B cell (primary cell): ENCODE measurements around the gene DDX17. TPM values are rescaled to one million over a fixed set of nuclear protein-coding genes. Genes with fewer than 3 reads are reported as not detected.

Experiments
- ATAC-seq: fragments of 200-7000 bp; cut with Tn5 transposase; one replicate; pipeline ENCODE4 v1.10.0; 2021; ENCODE audit warnings: low read depth, mild to moderate bottlenecking, moderate number of reproducible peaks, moderate library complexity
- CTCF ChIA-PET: fragments of 350-600 bp; sonication (Branson Sonifier 250); formaldehyde crosslinking; loops from one replicate; lab custom pipeline; 2021; ENCODE audit warnings: antibody characterized with exemption, inconsistent platforms; lab: Charles Lee
- POLR2A ChIA-PET: fragments of 350-600 bp; sonication (Branson Sonifier 250); formaldehyde crosslinking; loops from one replicate; lab custom pipeline; 2021; ENCODE audit warnings: antibody characterized with exemption; lab: Charles Lee
- DNase-seq: peaks from one replicate; pipeline ENCODE4 v3.0.0; 2013
- H2AFZ ChIP-seq: 2 replicates; pipeline ENCODE4 v1.6.1; 2012; ENCODE audit warnings: mild to moderate bottlenecking, low read depth, low read length; ENCODE audit not compliant: insufficient read depth, poor library complexity, severe bottlenecking
- H3K27ac ChIP-seq, 2 donors: 1 replicate in 1 of 2; 2 replicates in 1 of 2; pipeline ENCODE4 v1.5.1; 2012 to 2013; ENCODE audit warnings: low read length in 2 of 2, mild to moderate bottlenecking in 2 of 2, moderate library complexity in 1 of 2
- H3K27me3 ChIP-seq, 4 experiments: fragments of 200-600 bp in 1 of 4; sonication (generic) in 1 of 4; replicated peaks in 1 of 4; 1 replicate in 2 of 4; 2 replicates in 2 of 4; pipeline versions ENCODE4 v1.6.1 to v1.7.0; 2013 to 2016; ENCODE audit warnings: low read length in 3 of 4, mild to moderate bottlenecking in 2 of 4, mixed read lengths in 1 of 4, moderate library complexity in 1 of 4; ENCODE audit not compliant: insufficient read depth in 4 of 4, control insufficient read depth in 3 of 4; ENCODE audit errors: control extremely low read depth in 1 of 4
- H3K36me3 ChIP-seq, 2 experiments: replicated peaks in 1 of 2; 1 replicate in 1 of 2; 2 replicates in 1 of 2; pipeline versions ENCODE4 v1.6.1 to v1.7.1; 2013; ENCODE audit warnings: low read length in 1 of 2; ENCODE audit not compliant: insufficient read depth in 2 of 2, control insufficient read depth in 1 of 2; ENCODE audit errors: control extremely low read depth in 1 of 2, extremely low read depth in 1 of 2
- H3K4me1 ChIP-seq, 2 donors: fragments of 200-600 bp in 1 of 2; sonication (generic) in 1 of 2; 1 replicate in 1 of 2; 2 replicates in 1 of 2; pipeline versions ENCODE4 v1.5.1 to v1.6.1; 2013 to 2017; ENCODE audit warnings: low read length in 2 of 2; ENCODE audit not compliant: control insufficient read depth in 2 of 2, insufficient read depth in 2 of 2
- H3K4me2 ChIP-seq: replicated peaks from 2 replicates; pipeline ENCODE3; 2012; ENCODE audit warnings: mild to moderate bottlenecking, low read depth, low read length; ENCODE audit not compliant: poor library complexity, severe bottlenecking
- H3K4me3 ChIP-seq, 5 experiments: fragments of 200-600 bp in 1 of 5; sonication (generic) in 1 of 5; 1 replicate in 3 of 5; 2 replicates in 2 of 5; pipeline versions ENCODE4 v1.5.1 to v1.7.0; 2011 to 2016; ENCODE audit warnings: low read length in 4 of 5, mild to moderate bottlenecking in 4 of 5, low read depth in 2 of 5, control low read depth in 1 of 5, moderate library complexity in 1 of 5; ENCODE audit not compliant: insufficient read depth in 1 of 5; ENCODE audit errors: control extremely low read depth in 1 of 5, extremely low read depth in 1 of 5
- H3K79me2 ChIP-seq: fragments of 200-600 bp; sonication (generic); one replicate; pipeline ENCODE4 v1.6.0; 2016; ENCODE audit warnings: low read length; ENCODE audit not compliant: control insufficient read depth, insufficient read depth
- H3K9ac ChIP-seq: fragments of 200-600 bp; sonication (generic); 2 replicates; pipeline ENCODE4 v1.6.1; 2017; ENCODE audit warnings: mild to moderate bottlenecking, low read length, moderate library complexity
- H3K9me3 ChIP-seq, 3 donors: one replicate each; pipeline versions ENCODE4 v1.6.1 to v1.7.1; 2013; ENCODE audit warnings: low read length in 2 of 3; ENCODE audit not compliant: control insufficient read depth in 2 of 3, insufficient read depth in 1 of 3; ENCODE audit errors: control extremely low read depth in 1 of 3
- H4K20me1 ChIP-seq: 2 replicates; pipeline ENCODE4 v1.6.0; 2012; ENCODE audit warnings: mild to moderate bottlenecking, low read length; ENCODE audit not compliant: insufficient read depth, control insufficient read depth, poor library complexity, severe bottlenecking
- H3K27ac Mint-ChIP-seq: one replicate; pipeline ENCODE4 v1.8.0; 2021; ENCODE audit warnings: mixed read lengths
- H3K27me3 Mint-ChIP-seq: one replicate; pipeline ENCODE4 v1.8.0; 2021; ENCODE audit warnings: mixed read lengths
- H3K4me1 Mint-ChIP-seq: one replicate; pipeline ENCODE4 v1.8.0; 2021; ENCODE audit warnings: mixed read lengths
- H3K4me3 Mint-ChIP-seq: one replicate; pipeline ENCODE4 v1.8.0; 2021; ENCODE audit warnings: mixed read lengths
- H3K9me3 Mint-ChIP-seq: one replicate; pipeline ENCODE4 v1.8.0; 2022; ENCODE audit warnings: mixed read lengths; ENCODE audit not compliant: insufficient read depth
- EZH2 ChIP-seq: IDR thresholded peaks from 2 replicates; pipeline ENCODE4 v1.6.1; 2012; ENCODE audit warnings: borderline replicate concordance, low read depth, mild to moderate bottlenecking, moderate library complexity, low read length; ENCODE audit not compliant: insufficient read depth, poor library complexity, severe bottlenecking
- WGBS: methylation state at CpG from one replicate; pipeline ENCODE4 v1.1.5; 2013; ENCODE audit warnings: missing lambda C conversion rate; ENCODE audit not compliant: insufficient coverage; 5-methylcytosine and 5-hydroxymethylcytosine counted together
- intact Hi-C: fragments of 100-400 bp; cut with micrococcal nuclease; formaldehyde crosslinking; loops from one replicate; pipeline ENCODE4 v1.10.0; 2022
- polyA plus RNA-seq: library from polyadenylated mRNA; depleted of rRNA; stranded (reverse); fragments of >200 nt; gene quantifications from 2 replicates; pipeline ENCODE4 v1.2.3, GENCODE V29; 2012
- total RNA-seq, 2 donors: library from RNA; stranded (reverse); fragments of 120-200 nt in 1 of 2; gene quantifications; 1 replicate in 1 of 2; 2 replicates in 1 of 2; pipeline versions ENCODE4 v1.2.3 to v1.2.4, GENCODE V29; 2013 to 2022
- TF ChIP-seq, protein P1 (sequence below): fragments of 200-600 bp; IDR thresholded peaks from one replicate; pipeline ENCODE4 v1.8.0; 2022; ENCODE audit warnings: antibody characterized with exemption, mild to moderate bottlenecking

Gene DDX17
- total and polyA plus RNA-seq, 2 donors (not counting 1 experiment from before 2014, with no cell fraction given): 754 to 936 TPM

DNA sequence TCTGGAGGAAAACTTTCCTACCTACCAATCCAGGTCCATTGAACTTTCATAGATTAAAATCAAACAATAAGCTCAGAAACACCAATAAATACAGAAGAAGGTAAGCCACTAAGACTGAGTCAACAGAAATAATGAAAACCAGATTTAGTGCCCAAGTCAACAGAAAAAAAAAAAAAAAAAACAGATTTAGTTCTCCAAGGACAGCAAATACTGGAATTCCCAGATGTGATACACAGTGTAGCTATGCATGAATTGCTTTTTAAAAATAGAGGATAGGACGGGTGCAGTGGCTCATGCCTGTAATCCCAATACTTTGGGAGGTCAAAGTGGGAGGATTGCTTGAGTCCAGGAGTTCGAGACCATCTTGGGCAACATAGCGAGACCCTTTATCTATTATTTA lies 48.2 kb upstream of the DDX17 start:
- no peaks in the 10 kb centered on the region for H3K36me3 ChIP-seq
- POLR2A ChIA-PET: interaction anchor here (0.6 to 1.0 kb wide), 4 partner anchors 9 to 198 kb away, joined by 3 to 7 read pairs (median 3); no protein-coding TSS in a partner anchor

More for the DNA sequence above, 48.2 kb upstream of the DDX17 start:
- Histone ChIP-seq H3K9me3 (no peaks in the 10 kb centered on the region), H3K4me3 (no peak overlapping the region), H3K4me2 (no peak overlapping the region), H2AFZ (no peak overlapping the region), H3K27me3 (no peaks in the 10 kb centered on the region), H4K20me1 (no peaks in the 10 kb centered on the region), H3K4me1 (peaks cover 5 to 7% of the 10 kb centered on the region in 2 donors), H3K27ac (no peak overlapping the region), H3K79me2 (no peaks in the 10 kb centered on the region), H3K9ac (no peak overlapping the region)
- Mint-ChIP-seq H3K4me1 (peaks cover 7% of the 10 kb centered on the region), H3K27ac (no peak overlapping the region), H3K27me3 (no peaks in the 10 kb centered on the region), H3K4me3 (no peak overlapping the region), H3K9me3 (no peaks in the 10 kb centered on the region)
- no peak for ATAC-seq
- WGBS: 80% methylated on average over 1 of the region's 3 CpGs
- intact Hi-C loops: no loop called here
- no peak for TF ChIP-seq EZH2
- TF ChIP-seq, protein P1, sequence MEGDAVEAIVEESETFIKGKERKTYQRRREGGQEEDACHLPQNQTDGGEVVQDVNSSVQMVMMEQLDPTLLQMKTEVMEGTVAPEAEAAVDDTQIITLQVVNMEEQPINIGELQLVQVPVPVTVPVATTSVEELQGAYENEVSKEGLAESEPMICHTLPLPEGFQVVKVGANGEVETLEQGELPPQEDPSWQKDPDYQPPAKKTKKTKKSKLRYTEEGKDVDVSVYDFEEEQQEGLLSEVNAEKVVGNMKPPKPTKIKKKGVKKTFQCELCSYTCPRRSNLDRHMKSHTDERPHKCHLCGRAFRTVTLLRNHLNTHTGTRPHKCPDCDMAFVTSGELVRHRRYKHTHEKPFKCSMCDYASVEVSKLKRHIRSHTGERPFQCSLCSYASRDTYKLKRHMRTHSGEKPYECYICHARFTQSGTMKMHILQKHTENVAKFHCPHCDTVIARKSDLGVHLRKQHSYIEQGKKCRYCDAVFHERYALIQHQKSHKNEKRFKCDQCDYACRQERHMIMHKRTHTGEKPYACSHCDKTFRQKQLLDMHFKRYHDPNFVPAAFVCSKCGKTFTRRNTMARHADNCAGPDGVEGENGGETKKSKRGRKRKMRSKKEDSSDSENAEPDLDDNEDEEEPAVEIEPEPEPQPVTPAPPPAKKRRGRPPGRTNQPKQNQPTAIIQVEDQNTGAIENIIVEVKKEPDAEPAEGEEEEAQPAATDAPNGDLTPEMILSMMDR: no peak
- no peak for DNase-seq
- CTCF ChIA-PET: interaction anchor here (0.7 to 1.8 kb wide), 3 partner anchors 18 to 508 kb away, joined by 4 read pairs; no protein-coding TSS in a partner anchor
